Vagina (tissue), 2 donors: ENCODE data around the gene DDX31. TPM values are rescaled to one million over a fixed set of nuclear protein-coding genes. Genes with fewer than 3 reads are reported as not detected.

Experiments
- DNase-seq, 2 donors: peaks; one replicate each; pipeline ENCODE4 v3.0.0-alpha.2; 2017; ENCODE audit errors: extremely low spot score in 2 of 2
- H3K27ac ChIP-seq: fragments of 200-600 bp; sonication (generic); one replicate; pipeline ENCODE4 v1.5.1; 2019
- H3K27me3 ChIP-seq: fragments of 200-600 bp; sonication (generic); one replicate; pipeline ENCODE4 v1.5.1; 2019
- H3K36me3 ChIP-seq, 2 donors: fragments of 200-600 bp; sonication (generic); one replicate each; pipeline ENCODE4 v1.5.1; 2017 to 2019
- H3K4me1 ChIP-seq: fragments of 200-600 bp; sonication (generic); one replicate; pipeline ENCODE4 v1.5.1; 2019
- H3K4me3 ChIP-seq, 2 donors: fragments of 200-600 bp; sonication (generic); 1 replicate in 1 of 2; 2 replicates in 1 of 2; pipeline ENCODE4 v1.5.1; 2016 to 2019
- H3K9me3 ChIP-seq: fragments of 200-600 bp; sonication (generic); one replicate; pipeline ENCODE4 v1.5.1; 2019
- POLR2A ChIP-seq, 2 donors: fragments of 450-650 bp; IDR thresholded peaks; one replicate each; pipeline ENCODE4 v1.6.1; 2017; ENCODE audit warnings: antibody characterized with exemption in 2 of 2, mild to moderate bottlenecking in 2 of 2, moderate library complexity in 2 of 2
- POLR2AphosphoS5 ChIP-seq, 2 donors: sonication (generic); formaldehyde crosslinking; IDR thresholded peaks; one replicate each; pipeline ENCODE4 v1.9.0; 2017; ENCODE audit warnings: antibody characterized with exemption in 2 of 2, mild to moderate bottlenecking in 2 of 2, low read depth in 1 of 2; ENCODE audit not compliant: insufficient read depth in 1 of 2
- intact Hi-C: fragments of 100-400 bp; cut with DNase I; formaldehyde crosslinking; loops from one replicate; pipeline ENCODE4 v1.15.1; 2023
- total RNA-seq: library from RNA; depleted of rRNA; stranded (reverse); fragments of >200 nt; gene quantifications from one replicate; pipeline ENCODE4 v1.2.3, GENCODE V29; 2016
- TF ChIP-seq, protein P1 (sequence below), 3 experiments: fragments of 450-650 bp in 2 of 3; fragments of 200-600 bp in 1 of 3; sonication (generic) in 1 of 3; IDR thresholded peaks; one replicate each; pipeline ENCODE4 v1.5.1; 2017 to 2019; ENCODE audit warnings: antibody characterized with exemption in 3 of 3, mild to moderate bottlenecking in 2 of 3, moderate library complexity in 2 of 3

The DDX31 gene
- total RNA-seq, 1 donor from 2014 or later = 17.9 TPM

DNA sequence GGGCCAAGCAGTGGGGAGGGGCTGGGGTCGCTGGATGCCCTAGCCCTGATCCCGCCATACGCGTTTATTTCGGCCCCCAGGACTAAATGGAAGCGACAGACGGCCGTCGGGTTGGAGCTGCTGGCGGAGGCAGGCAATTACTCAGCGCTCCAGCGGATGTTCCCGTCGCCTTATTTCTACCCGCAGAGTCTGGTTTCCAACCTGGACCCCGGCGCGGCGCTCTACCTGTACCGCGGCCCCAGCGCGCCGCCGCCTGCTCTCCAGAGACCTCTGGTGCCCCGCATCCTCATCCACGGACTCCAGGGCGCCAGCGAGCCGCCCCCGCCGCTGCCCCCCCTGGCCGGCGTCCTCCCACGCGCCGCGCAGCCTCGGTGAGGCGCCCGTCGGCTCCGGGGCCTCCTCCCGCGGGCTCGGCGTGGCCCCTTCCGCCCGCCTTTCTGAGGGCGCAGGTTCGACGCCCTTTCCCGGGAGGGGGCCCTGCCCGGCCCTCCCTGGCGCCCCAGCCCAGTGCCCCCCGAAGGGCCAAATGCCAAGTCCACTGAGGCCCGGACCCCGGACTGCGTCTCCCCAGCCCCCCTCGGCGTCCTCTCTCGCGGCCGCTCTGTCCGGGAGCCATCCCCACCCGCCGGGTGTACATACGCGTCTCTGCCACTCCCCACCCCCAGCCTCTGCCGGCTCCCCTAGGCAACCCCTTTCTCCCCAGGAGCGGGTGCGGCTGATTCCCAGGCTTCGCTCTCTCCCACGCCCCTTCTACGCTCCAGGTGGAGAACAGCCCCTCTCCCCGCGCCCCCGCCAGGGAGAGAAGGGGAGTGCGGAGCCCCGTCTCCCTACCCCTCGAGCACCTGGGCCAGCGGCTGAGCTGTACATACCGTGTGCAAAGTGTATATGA is 80.4 kb downstream of the DDX31 start:
- Histone ChIP-seq H3K4me3 (no peak overlapping the region), H3K9me3 (no peaks in the 10 kb centered on the region), H3K27ac (no peak overlapping the region), H3K4me1 (peaks cover 9% of the 10 kb centered on the region), H3K36me3 (peaks cover 0 to 4% of the 10 kb centered on the region in 2 donors), H3K27me3 (peaks cover 26% of the 10 kb centered on the region)
- intact Hi-C loops = no loop called here
- DNase-seq = no peak
- TF ChIP-seq, protein P1, sequence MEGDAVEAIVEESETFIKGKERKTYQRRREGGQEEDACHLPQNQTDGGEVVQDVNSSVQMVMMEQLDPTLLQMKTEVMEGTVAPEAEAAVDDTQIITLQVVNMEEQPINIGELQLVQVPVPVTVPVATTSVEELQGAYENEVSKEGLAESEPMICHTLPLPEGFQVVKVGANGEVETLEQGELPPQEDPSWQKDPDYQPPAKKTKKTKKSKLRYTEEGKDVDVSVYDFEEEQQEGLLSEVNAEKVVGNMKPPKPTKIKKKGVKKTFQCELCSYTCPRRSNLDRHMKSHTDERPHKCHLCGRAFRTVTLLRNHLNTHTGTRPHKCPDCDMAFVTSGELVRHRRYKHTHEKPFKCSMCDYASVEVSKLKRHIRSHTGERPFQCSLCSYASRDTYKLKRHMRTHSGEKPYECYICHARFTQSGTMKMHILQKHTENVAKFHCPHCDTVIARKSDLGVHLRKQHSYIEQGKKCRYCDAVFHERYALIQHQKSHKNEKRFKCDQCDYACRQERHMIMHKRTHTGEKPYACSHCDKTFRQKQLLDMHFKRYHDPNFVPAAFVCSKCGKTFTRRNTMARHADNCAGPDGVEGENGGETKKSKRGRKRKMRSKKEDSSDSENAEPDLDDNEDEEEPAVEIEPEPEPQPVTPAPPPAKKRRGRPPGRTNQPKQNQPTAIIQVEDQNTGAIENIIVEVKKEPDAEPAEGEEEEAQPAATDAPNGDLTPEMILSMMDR (IDR thresholded peaks at IDR 0.05) = no peak
- no peak for TF ChIP-seq POLR2A (IDR thresholded peaks at IDR 0.05)
- no peak for TF ChIP-seq POLR2AphosphoS5 (IDR thresholded peaks at IDR 0.05; ENCODE audit: insufficient read depth in 1 of 2, low read depth in 1 of 2)

GRCh38 chr9:132588501-132589147 is 81.2 kb downstream of the DDX31 start:
- no peaks in the 10 kb centered on the region for H3K9me3 ChIP-seq
- intact Hi-C loops = no loop called here
- no peak overlapping the region for H3K27ac ChIP-seq
- H3K27me3 ChIP-seq = peaks cover 28% of the 10 kb centered on the region
- H3K4me3 ChIP-seq = no peak overlapping the region
- H3K4me1 ChIP-seq = peaks cover 9% of the 10 kb centered on the region
- TF ChIP-seq, protein P1 (IDR thresholded peaks at IDR 0.05) = no peak
- TF ChIP-seq POLR2AphosphoS5 (IDR thresholded peaks at IDR 0.05; ENCODE audit: insufficient read depth in 1 of 2, low read depth in 1 of 2) = no peak
- no peak for TF ChIP-seq POLR2A (IDR thresholded peaks at IDR 0.05)
- DNase-seq = no peak
- no peaks in the 10 kb centered on the region for H3K36me3 ChIP-seq

GRCh38 chr9:132588098-132588497 is 81.7 kb downstream of the DDX31 start:
- Histone ChIP-seq H3K27me3 (peaks cover 28% of the 10 kb centered on the region), H3K4me1 (peaks cover 9% of the 10 kb centered on the region), H3K27ac (no peak overlapping the region), H3K4me3 (no peak overlapping the region), H3K36me3 (no peaks in the 10 kb centered on the region), H3K9me3 (no peaks in the 10 kb centered on the region)
- no peak for DNase-seq
- TF ChIP-seq, protein P1 (IDR thresholded peaks at IDR 0.05) = no peak
- TF ChIP-seq POLR2A (IDR thresholded peaks at IDR 0.05) (no peak), POLR2AphosphoS5 (IDR thresholded peaks at IDR 0.05; ENCODE audit: insufficient read depth in 1 of 2, low read depth in 1 of 2) (no peak)
- intact Hi-C loops = no loop called here

- Histone ChIP-seq H3K9me3 (no peaks in the 10 kb centered on the region), H3K27ac (no peak overlapping the region), H3K27me3 (peaks cover 28% of the 10 kb centered on the region), H3K4me3 (no peak overlapping the region), H3K36me3 (no peaks in the 10 kb centered on the region), H3K4me1 (peaks cover 10% of the 10 kb centered on the region)
- TF ChIP-seq POLR2AphosphoS5 (IDR thresholded peaks at IDR 0.05; ENCODE audit: insufficient read depth in 1 of 2, low read depth in 1 of 2) = no peak
- TF ChIP-seq, protein P1 (IDR thresholded peaks at IDR 0.05) = no peak
- TF ChIP-seq POLR2A (IDR thresholded peaks at IDR 0.05) = no peak
- intact Hi-C loops = no loop called here
- DNase-seq = no peak
Observed at GRCh38 chr9:132587592-132587955, 82.2 kb downstream of the DDX31 start.
